GM18507 (cell line): ENCODE measurements around the gene HECW1.

ENCODE experiments used
- DNase-seq: peaks from one replicate; pipeline ENCODE4 v3.0.0; 2011; ENCODE audit warnings: low read depth; ENCODE audit not compliant: insufficient read length; ENCODE audit errors: extremely low spot score
- FAIRE-seq: peaks from 2 replicates; lab custom pipeline; 2011; peaks lifted over from hg19 to GRCh38; lab: Jason Lieb, UNC

The HECW1 gene

DNA sequence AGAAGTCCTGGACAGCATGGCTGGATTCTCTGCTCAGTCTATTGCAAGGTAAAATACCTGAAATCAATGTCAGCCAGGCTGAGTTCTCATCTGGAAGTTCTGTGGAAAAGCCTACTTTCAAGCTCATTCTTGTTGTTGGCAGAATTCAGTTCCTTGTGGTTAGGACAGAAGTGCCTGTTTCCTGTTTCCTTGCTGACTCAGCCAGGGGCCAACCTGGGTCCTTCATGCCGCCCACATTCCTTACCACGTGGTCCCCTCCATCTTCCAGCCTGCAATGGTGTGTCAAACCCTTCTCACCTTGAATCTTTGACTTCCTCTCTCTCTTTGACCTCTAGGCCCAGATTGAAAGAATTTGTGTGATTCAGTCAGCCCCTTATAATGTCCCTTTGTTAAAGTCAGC, 273.4 kb downstream of the HECW1 start:
- FAIRE-seq (no peak), DNase-seq (no peak)

DNA sequence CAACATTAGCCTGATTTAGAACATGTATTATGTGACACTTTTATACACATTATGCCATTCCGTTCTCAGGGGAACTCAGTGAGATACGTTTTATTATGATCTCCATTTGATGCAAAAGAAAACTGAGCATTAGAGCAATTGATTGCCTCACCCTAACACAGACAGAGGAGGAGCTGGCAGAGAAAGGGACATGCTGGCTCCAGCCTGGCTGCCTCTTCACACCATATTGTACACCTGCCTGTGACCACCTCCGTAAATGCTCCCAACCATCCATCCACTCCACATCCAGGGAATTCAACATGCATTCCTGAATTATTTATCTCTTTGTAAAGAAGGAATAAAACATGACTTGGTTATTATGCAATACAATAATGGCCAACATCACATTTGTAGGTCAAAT, 275.5 kb downstream of the HECW1 start:
- DNase-seq, result no peak

DNA sequence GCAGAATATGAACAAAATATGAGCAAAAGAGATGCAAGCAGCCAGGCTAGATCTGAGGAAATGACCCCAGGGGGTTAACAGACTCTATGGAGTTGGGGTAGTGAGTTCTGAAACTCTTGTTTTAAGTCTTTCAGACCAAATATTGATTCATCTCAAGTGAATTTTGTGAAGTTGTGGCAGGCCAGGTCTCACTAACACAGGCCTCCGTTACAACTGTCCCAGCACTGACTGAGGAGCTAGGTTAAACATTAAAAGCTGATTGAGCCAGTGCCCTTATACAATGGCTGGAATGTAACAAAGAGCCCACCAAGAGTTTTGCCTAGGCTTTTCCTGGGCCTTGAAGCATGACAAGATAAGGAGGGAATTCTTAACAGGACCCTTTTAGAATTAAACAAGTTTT, 278.1 kb downstream of the HECW1 start:
- DNase-seq (no peak), FAIRE-seq (no peak)

More for the DNA sequence above, 275.5 kb downstream of the HECW1 start:
- FAIRE-seq, result no peak

DNA sequence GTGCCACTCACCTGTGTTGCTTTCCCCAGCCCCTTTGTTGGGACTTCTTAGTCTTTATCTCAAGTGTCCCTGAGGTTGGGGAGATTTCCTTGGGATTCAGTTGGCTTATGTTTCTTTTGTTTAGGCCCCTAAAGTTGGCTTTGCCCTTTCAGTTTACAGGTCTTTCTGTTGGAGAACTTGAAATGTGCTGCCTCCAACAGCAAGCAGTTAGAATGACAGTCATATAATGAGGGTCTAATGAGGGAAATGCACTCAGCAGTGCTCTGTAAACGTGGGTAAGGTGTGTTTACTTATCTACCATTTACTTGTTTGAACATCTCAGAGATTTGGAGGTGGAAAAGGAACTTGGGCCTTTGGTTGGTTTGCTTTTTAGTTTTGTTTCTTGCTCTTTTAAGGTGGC, 279.1 kb downstream of the HECW1 start:
- FAIRE-seq, result no peak
- no peak for DNase-seq

DNA sequence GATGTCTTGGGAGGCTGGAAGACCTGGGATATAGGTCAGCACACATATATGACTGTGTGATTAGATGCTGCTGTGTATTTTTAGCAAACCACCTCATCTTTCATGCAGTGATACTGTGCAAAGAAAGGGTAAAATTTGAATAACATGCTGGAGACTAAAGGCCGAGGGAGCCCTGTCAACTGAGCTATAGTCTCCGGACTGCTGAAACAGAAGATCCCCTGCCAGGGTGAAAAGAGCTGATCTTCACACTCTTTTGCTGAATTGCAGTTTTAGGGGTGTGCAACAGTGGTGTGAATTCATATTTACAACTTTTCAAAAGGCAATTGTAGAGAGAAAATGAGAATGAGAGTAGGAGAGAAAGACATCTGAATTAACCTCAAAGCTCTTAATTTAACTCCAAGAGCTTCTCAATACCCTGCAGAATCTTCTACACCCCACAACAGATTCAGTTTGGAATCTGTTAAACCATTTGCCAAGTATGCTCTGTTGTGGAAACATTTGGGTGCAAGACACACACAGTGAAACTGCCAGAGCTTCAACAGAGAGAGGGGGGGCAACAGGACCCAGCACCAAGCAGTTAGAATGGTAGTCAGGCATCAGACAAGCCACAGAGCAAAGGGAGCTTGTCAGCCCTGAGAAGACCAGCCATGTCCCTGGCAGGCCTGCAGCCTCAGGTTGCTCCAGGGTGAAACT, 280.3 kb downstream of the HECW1 start:
- no peak for DNase-seq
- FAIRE-seq, result no peak

DNA sequence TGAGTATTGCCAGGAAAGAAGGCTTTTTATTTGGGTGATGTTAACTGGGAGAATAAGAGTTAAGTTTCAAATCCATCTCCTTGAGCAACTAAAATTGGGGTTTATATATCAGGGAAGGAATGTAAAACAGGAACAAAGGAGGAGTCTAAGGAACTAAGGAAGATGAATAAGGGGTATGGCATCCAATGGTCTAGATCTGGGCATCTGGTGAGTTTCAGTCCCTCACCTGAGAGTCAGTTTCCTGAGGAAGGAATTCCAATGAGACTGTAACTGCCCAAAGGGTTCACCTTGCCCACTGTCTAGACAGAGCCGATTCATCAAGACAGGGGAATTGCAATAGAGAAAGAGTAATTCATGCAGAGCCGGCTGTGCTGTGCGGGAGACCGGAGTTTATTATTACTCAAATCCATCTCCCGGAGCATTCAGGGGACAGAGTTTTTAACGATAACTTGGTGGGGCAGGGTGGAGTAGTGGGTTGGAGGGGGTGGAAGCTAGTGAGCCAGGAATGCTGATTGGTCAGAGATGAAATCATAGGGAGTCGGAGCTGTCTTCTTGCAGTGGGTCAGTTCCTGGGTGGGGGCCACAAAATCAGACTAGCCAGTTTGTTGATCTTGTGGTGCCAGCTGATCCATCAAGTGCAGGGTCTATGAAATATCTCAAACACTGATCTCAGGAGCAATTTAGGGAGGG, 282.1 kb downstream of the HECW1 start:
- no peak for DNase-seq
- no peak for FAIRE-seq

DNA sequence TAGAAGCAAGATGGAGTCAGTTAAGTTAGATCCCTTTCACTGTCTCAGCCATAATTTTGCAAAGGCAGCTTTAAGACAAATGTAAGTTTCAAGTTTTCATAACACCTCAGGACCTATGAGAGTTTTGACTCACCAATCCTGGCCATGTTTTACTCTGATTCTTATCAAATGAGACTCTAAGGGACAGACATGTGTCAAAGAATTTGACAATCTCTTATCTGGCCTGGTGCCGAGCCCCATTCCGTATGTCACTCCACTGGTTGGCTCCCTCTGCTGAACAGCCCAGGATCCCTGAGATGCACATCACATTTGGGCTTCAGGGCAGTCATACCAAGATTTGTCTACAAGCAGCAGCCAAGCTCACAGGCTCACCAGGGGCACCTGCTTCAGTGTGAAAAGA, 282.9 kb downstream of the HECW1 start:
- no peak for DNase-seq
- no peak for FAIRE-seq

DNA sequence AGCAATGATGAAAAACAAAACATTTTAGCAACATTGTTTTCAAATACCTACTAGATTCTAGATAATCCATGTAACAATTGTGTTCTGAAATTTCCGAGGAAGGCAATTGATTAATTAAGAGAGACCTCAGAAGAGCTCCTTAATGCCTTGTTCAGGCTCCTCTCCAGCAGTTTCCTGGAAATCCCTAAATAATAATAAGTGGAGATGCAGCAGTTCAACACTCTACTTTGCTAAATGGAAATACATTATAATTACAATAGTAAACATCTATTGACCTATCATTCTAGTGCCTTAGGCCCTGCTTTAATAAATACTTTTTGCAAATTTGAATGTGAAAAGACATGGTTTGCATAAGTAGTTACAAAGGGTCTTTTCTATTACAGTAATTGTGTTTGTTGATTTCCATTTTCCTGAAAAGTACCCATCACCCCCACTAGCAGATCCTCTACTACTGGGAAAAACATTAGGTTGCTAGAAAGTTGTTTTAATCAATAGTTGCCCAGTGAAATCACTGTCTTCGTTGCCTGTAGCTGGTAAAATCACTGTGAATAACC, 283.8 kb downstream of the HECW1 start:
- FAIRE-seq (no peak), DNase-seq (no peak)

DNA sequence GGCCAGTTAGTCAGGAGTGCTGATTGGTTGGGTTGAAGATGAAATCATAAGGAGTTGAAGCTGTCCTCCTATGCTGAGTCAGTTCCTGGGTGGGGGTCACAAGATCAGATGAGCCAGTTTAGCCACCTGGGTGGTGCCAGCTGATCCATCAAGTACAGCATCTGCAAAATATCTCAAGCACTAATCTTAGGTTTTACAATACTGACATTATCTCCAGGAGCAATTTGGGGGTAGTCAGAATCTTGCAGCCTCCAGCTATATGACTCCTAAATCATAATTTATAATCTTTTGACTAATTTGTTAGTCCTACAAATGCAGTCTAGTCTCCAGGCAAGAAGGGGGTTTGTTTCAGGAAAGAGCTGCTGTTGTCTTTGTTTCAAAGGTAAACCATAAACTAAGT, 286.4 kb downstream of the HECW1 start:
- no peak for DNase-seq
- FAIRE-seq, result no peak

DNA sequence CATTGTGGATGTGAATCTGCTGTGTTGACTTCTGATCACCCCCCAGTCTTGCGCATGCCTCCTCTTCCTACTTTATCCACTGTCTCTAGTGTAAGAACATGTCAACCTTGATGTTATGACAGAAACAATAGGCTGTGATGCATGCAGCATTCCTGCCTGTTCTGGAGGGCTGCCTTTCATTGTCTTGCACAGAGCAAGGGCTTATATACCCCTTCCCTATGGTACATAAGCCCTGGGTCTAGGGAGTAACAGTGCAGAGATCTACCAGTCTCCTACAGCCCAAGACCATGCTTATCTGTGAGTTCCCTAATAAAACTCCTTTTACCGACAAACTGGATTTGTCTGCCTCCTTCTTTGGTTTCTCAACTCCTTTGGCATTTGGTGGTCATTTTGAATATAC, 293.5 kb downstream of the HECW1 start:
- DNase-seq (no peak), FAIRE-seq (no peak)

DNA sequence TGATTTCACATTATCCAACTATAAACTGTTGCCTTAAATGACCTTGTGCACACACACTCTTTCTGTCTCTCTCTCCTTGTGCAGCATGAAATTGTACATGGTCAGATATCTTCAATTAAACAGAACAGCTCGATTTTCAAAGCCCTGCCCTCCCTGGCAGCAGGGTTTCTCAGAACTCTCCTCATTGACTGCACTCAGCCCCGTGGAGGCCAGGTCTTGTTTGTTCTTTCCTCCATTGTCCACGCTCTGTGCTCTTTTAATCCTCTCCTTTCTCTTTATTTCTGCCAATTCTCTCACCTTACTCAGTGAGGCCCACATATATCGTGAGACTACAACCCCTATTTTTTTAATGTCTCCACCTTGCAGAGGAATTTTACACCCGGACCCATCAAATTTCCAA, 294.5 kb downstream of the HECW1 start:
- FAIRE-seq (no peak), DNase-seq (no peak)

DNA sequence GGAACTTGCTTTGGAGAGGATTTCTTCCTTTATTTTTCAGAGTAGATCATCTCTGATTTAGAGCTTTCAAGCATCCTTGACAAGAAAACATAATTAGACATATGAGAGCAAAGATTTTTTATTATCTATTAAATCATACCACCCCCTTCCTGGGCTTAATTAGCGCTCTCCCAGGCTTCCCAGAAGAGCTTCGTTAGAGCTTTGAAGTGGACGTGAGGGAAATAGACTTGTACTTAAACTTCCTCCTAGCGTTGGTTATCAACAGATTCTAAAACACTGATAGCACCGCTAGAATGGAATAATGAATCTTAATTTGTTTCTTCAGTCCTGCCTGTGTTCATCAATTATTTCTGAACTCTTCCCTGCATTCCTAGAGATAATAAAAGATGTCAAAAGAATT, 296.5 kb downstream of the HECW1 start:
- FAIRE-seq (no peak), DNase-seq (no peak)

DNA sequence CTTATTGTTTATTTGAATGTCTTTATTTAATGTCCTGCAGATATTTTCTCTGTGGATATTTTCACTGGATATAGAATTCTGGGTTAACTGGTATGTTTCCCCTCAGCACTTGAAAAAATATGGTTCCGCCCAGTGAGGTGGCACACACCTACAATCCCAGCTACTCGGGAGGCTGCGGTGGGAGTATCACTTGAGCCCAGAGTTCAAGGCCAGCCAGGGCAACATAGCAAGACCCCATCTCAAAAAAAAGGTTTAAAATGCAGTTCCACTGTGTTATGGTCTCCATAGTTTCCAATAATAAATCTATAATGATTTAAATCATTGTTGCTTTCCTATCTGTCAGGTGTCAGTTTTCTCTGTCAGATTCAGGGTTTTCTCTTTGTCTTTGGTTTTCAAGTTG, 305.0 kb downstream of the HECW1 start:
- DNase-seq, result no peak
- FAIRE-seq, result no peak

DNA sequence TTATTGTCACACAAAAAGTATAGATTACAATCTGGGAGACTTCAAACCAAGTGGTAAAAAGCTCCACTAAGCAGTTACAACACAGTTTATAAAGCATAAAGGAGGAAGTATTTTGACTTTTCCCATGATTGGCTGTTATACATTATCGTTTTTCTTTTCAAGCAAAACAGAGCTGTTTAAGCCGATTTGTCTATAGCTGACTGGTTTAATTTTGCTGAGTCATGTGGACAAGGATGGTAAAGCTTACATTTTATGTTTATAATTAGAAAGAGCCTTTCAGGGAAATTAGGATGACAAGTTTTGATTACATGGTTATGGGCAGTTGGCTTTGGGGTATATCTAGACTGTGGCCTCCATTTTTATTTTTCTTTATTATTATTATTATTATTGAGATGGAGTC, 318.0 kb downstream of the HECW1 start:
- no peak for DNase-seq
- no peak for FAIRE-seq

DNA sequence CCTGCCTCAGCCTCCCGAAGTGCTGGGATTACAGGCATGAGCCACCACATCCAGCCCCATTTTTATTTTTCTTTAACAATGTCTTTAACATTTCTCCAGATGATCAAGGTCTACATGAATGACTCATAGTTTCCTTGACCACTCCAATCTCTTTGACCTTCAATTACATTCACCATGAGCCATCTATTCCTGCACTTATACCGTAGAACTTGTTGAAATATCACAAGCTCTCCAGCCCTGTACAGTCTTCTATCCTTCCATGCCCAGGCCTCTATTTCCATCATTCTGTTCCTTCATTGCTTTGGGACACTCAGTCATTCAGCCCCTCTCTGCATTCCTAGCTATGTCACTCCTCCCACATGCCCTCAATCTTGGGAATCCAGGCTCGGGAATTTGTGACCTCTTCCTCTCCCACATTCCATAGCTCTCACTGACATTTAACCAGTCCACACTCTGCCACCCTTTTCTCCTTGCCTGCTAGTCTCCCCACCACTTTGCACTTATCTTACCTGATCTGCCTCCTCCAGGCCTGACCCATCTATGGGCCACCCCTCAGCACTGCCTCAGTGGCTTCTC, 318.7 kb downstream of the HECW1 start:
- DNase-seq, result no peak
- no peak for FAIRE-seq

DNA sequence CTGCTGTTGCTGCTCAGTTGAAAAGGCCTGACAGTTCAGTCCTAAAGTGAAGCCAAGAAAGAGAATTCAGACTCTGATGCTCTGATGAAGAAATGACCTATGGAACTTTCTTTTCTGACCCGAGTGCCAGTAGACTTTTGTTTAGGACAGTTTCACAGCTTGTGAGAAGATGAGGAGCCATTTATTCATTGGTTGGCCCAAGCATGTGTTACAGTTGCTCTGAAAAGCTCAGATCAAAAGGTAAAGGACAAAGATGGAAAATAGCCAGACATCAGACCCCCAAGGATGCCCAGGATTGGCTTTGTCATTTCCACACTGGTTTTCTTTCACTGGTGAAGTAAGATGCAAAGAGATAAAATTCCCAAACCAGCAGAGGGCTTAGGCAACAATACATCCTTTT, 321.2 kb downstream of the HECW1 start:
- DNase-seq, result no peak

DNA sequence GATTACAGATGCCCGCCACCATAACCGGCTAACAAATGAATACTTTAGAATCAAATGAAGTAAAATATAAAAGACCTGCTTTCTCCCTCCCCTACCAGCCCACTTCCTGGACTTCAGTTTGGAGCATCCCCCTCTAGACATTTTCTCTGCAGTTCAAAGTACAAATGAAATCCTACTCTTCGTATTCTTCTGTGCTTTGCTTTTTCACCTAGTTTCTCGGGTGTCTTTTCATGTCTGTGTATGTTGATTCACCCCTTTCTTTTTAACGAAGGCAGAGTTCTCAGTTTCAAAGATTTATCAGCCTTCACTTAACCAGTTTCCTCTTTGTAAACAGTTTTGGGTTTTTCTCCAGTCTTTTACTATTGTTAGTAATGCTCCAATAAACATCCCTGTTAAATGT, 324.6 kb downstream of the HECW1 start:
- FAIRE-seq, result no peak
- DNase-seq, result no peak

More for the DNA sequence above, 321.2 kb downstream of the HECW1 start:
- FAIRE-seq, result no peak

DNA sequence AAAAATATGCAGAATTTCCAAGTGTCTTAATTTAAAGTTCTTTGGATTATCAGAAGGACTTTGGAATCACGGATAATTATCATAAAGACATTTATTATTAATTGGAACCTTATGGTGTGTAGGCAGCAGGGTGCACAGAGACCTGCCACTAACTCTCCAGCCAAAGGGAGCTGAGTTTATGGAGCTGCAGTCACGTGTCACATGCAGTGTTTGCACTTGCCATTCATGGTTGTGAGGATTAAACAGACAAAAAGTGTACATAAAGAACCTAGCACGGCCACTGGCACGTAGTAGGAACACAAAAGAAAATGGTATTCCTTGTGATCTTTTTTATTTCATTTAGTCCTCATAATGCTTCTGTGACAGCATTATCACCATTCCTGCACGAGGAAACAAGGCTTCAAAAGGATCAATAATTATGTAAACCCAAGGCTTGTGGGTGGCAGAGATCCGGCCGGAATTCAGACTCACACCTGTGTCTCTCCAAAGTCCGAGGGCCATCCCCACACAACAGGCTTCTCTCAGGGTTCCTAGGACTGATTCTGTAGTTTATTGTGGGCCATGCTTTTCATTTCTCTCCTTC, 326.5 kb downstream of the HECW1 start:
- FAIRE-seq (no peak), DNase-seq (no peak)

DNA sequence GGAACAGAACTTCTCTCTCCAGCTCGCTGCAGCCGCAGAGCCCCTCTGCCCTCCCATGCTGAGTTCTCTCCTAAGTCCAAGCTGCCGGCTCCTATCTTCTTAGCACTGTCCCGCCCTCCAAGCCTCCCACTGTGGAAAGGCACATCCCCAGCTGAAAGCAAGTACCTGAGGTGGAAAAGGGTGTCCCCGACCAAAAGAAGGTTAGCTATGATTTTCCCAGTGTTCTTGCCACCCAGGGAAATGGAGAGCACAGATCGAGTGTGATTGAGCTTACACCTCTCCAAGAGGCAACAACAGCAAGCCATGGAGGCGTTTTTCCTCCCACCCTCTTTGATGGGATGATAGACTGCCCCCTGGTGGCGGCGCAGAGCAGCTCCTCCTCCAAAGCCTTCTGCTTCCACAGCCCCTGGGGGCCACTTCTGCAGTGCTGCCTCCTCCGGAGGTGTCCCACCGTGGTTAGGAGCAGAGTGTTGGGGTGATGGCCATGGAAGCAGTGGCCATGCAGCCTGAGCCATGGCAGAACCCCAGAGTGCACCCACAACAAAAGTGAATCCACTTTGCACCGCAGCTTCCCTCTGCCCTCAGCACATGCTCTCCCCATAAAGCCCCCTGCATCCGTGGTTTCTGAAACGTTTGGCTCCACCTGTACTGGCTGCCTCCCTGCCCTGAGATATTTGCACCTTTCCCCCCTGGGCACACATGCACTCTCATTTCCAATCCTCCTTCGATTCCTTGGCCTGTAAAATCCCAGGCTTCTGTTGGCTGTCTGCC, 327.4 kb downstream of the HECW1 start:
- DNase-seq, result peak; percentile 64
- peak; percentile 75 for FAIRE-seq
